ENCODE data around the gene KRTDAP.

The KRTDAP gene

GRCh38 chr19:35512831-35513627, 22.8 kb upstream of the KRTDAP start:
- DNase-seq, result no peak

GRCh38 chr19:35511337-35511736, 21.1 kb upstream of the KRTDAP start:
- DNase-seq, result no peak

DNA sequence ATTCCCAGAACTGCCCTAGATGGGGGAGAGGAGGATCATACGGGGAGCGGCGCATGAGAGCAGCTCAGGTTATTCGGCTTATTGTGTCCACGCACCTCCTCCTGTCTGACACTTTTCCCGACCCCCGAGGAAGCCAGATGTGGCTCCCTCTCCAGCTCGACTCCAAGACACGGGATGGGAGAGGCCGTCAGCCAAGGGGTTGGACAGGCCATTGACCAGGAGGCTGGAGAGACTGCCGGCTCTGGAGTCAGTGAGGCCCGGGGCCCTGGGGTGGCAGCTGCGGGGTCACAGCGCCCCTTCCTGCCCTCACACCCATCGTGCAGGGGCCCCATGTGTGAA, 20.3 kb upstream of the KRTDAP start:
- DNase-seq, result no peak

DNA sequence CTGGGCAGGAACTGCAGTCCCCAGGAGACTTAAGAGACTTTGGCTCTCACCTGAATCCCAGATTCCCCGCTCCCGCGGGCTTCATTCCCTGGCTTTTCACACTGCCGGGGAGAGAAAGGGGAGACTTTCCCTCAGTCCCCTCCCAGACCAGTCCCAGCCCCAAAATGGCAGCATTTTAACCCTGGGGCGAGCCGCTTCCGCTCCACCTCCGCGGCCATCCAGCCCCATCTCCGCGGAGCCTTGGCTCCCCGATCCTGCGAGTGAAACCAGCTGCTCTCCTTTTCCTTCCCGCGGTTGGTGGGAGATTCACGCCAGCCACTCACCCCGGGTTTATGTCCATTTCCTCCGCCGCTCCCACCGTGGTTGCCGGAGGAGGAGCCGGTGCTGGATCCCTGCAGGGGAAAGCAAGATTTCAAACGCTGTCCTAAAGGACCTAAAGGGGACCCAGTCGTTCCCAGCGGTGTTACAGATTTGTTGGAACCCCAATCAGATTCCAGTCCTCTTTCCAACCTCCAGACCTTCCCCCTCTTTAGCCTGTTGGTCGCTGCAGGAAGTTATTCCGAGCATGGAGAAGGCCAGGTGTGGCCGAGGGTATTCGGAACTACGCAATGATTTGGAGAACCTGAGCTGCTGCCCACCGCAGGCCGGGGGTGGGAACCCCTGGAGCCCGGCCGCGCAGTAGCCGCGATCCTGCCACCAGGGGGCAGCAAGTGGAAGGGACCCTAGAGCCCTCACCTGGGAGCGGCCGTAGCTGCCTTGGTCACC, 19.8 kb upstream of the KRTDAP start:
- peak; percentile 48 for DNase-seq

DNA sequence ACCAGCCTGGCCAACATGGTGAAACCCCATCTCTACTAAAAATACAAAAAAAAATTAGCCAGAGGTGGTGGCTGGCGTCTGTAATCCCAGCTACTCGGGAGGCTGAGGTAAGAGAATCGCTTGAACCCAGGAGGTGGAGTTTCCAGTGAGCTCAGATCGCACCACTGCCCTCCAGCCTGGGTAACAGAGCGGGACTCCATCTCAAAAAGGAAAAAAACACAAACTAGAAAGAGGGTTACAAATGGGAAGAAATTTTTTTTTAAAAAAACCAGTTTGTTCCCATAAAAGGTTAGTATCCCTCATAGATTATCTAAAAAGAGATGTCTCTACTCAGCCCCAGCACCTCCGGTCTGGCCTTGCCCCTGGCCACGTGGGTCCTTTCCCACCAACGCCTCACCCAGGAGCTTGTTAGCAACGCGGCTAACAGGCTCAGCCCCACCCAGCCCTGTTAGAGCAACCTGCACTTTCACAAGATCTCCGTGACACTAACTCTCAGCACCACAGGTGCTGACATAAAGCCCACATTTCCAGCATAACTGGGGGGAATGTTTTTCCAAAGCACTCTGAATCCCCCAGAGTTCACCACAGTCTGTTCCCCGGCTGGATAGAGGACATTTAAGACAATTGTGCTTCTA, 18.9 kb upstream of the KRTDAP start:
- peak; percentile 11 for DNase-seq

DNA sequence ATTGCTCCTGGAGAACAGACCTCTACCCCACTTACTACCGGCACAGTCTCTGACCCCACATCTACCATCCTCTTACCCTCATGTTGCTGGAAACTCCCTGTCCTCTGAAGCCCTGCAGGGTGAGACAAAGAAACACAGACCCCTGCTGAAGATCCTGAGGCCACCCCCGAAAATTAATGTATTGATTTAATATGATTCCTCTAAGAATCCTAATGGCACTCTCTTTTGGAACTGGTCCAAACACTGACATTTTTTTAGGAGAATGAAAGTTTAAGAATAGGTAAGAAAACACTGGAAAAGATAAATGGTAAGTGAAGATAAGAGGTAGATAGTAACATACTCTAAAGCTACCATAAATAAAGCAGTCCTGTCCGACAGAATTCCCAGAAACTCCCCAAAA, 17.9 kb upstream of the KRTDAP start:
- DNase-seq, result no peak

DNA sequence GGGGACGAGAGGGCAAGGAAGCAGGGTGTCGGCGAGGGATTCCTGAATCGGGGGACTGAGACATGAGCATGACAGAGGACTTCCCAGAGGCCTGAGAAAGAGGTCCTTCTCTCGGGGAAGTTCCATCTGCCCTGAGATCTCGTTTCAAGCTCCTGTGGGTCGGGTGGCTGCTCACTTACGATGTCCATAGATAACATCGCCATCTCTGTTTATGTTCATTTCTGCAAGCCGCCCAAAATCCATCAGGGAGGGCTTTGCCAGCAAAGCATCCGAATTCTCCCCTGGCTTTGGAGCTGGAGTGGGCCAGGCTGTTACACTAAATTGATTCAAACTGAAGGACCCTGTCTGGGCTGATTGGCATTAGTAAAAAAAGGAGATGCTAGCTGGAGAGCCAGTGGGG, 17.3 kb upstream of the KRTDAP start:
- no peak for DNase-seq

GRCh38 chr19:35506011-35506410, 15.7 kb upstream of the KRTDAP start:
- no peak for DNase-seq

DNA sequence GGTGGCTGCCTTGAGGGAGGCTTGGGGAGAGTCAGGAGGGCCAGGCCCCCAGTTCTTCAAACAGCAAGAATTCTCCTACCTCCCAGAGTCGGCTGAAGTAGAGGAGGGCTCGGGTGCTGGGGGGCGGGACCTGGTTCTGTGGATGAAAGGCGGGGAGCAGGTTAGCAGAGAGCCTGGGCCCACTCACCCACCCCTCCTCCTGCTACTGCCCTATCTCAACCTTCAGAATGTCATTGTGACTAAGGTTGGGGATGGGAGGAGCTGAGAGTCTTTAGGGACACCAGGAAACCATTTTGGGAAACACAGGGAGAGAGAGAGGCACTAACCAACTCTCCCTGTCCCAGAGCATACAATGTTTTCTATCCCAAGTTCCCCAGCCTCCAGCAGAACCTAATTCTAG, 12.5 kb upstream of the KRTDAP start:
- DNase-seq, result no peak

- DNase-seq, result no peak
Measured at GRCh38 chr19:35501684-35502083, 11.4 kb upstream of the KRTDAP start.

GRCh38 chr19:35500611-35501010, 10.3 kb upstream of the KRTDAP start:
- DNase-seq, result no peak

DNA sequence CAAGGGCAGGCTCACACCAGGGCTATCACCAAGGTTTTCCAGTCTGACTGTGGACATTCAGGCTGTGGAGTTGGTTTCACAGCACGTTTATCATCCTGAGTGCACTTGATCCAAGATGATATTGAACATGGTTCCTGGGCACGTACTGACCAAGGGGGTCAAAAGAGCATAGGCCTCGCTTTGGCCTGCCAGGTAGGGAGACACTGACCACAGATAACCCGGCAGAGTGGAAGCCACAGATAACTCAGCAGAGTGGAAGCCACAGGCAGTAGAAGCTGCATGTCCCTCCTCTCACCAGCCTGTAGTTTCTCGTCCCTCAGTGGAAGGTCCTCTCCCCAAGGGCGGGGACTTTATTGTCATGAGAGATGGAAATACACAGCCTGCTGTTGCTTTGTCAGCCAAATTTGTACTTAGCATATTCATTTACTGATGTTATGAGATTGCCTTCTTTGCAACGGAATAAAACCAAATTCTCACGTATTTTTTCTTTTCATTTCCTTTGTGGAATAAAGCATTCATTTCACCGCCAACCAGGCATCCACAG, 8.8 kb upstream of the KRTDAP start:
- DNase-seq, result no peak

DNA sequence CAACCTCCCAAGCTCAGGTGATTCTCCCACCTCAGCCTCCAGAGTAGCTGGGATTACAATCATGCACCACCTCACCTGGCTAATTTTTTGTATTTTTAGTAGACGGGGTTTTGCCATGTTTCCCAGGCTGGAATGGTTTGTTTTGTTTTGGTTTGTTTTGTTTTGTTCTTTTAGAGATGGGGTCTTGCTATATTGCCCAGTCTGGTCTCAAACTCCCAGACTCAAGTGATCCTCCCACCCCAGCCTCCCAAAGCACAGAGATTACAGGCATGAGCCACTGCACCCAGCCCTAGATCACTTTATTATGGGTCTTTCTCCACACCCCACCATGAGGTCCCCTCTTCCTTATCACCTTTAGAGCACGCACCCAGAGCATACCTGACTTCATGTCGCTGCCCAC, 8.0 kb upstream of the KRTDAP start:
- DNase-seq, result no peak

DNA sequence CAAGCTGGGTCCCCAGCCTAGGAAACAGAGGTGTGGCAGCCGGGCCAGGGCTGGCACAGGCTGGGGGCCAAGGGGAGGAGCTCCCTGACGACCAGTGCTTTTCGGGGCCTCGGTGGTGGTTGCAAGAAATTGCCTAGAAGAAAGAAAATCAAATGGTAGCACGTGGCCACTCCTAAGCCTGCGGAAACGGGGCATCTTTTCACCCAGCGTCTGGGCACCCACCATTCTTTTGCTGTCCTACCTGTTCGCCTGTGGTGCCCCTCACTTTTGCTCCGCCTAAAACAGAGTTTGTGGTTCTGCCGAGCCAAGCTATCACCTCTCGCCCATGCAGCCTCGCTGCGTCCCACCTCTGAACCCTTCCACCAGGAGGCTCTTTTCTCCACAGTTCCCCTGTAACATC, 7.1 kb upstream of the KRTDAP start:
- DNase-seq, result no peak

GRCh38 chr19:35495107-35496064, 5.1 kb upstream of the KRTDAP start:
- DNase-seq, result peak; percentile 39

DNA sequence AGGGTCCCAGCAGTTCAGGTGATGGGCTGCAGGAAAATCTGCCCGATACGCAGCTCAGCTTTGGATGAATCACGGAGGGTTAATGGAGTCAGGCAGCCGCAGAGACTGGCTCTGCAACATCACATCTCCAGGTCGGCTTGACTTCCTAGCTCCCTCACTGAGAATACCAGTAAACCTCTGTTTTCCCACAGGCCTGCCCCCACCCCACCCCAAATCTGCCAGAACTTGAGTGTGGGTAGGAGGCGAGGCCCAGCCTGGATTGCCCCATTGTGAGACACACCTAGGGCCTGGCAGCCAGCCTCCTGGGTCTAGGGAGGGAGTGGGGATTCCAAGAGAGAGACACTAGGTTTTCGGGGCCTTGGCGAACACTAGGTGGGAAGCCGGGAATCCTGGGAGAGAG, 3.7 kb upstream of the KRTDAP start:
- no peak for DNase-seq

GRCh38 chr19:35491836-35492360, 1.6 kb upstream of the KRTDAP start:
- no peak for DNase-seq

GRCh38 chr19:35488677-35489076, 1.6 kb downstream of the KRTDAP start:
- DNase-seq, result no peak

GRCh38 chr19:35487656-35488182, 2.5 kb downstream of the KRTDAP start:
- no peak for DNase-seq

- DNase-seq, result no peak
Measured at GRCh38 chr19:35486268-35486708, 4.0 kb downstream of the KRTDAP start.

DNA sequence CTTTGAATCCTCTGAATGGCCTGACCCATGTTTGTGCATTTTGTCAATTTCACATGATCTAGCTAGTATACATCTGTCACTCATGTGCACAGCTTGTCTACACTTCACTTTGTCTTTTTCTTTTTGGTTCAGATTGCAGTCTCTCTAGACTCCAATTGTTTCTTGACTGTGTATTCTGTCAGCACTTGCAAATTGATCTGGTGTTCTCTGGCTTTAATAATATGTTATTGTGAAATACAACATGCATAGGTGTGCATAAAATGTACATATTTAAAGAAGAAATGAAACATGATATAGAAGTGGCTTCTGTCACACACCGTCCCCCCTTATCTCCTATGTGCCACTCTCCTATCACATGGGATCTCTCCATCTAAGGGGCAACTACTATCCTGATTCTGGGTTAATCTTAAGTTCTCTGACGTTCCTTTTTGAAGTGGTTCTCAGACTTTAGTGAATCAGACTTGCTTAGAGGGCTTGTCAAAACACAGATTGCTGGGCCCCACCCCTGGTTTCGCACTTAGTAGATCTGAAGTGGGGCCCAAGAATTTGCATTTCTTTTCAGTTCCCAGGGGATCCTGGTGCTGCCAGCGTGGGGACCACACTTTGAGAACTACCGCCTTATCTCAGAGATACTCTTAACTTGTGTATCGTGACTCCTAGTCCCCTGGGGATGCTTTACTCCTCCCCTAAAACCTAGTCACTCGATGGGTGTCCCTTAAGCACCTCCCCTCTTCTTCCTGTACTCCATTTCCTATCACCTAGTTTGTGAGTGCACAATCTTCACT, 5.8 kb downstream of the KRTDAP start:
- DNase-seq, result no peak

All from NCI-H774 (cell line).